Pulmonary artery endothelial cell (primary cell): ENCODE data around the gene BRD9. TPM values are rescaled to one million over a fixed set of nuclear protein-coding genes. Genes with fewer than 3 reads are reported as not detected.

Experiments
- DNase-seq: peaks from one replicate; pipeline ENCODE4 v3.0.0-alpha.2; 2011; ENCODE audit warnings: low read depth, low spot score
- total RNA-seq: library from RNA; depleted of rRNA; stranded (reverse); fragments of >200 nt; gene quantifications from 2 replicates; pipeline ENCODE4 v1.2.3, GENCODE V29; 2014

Gene BRD9
- total RNA-seq, 1 donor from 2014 or later: 50.6 TPM

GRCh38 chr5:816176-816575 is 76.4 kb downstream of the BRD9 start:
- no peak for DNase-seq

GRCh38 chr5:815449-815848 is 77.2 kb downstream of the BRD9 start:
- no peak for DNase-seq

Other genes starting within 250 kb of the BRD9 start
- gene TPPP, start 199.4 kb downstream of the BRD9 start, total RNA-seq: 0.18 and 0.20 TPM in 2 replicates
- gene ZDHHC11B, start 108.1 kb downstream of the BRD9 start, total RNA-seq: not detected in 2 replicates
- 0.13 and 1.6 TPM in 2 replicates for gene ZDHHC11, start 41.8 kb downstream of the BRD9 start, total RNA-seq
- 37.9 and 53.7 TPM in 2 replicates for gene TRIP13, start 83 bp upstream of the BRD9 start, total RNA-seq
- 0.13 TPM in 1 of 2 replicates, not detected in the other for gene NKD2, start 116.0 kb upstream of the BRD9 start, total RNA-seq
- gene SLC12A7, start 219.3 kb upstream of the BRD9 start, total RNA-seq: 21.6 and 23.1 TPM in 2 replicates